Ovary (tissue), 9 donors: ENCODE measurements around the gene OVCA2. TPM values are rescaled to one million over a fixed set of nuclear protein-coding genes. Genes with fewer than 3 reads are reported as not detected.

Source experiments
- DNase-seq, 5 donors: peaks; one replicate each; pipeline ENCODE4 v3.0.0-alpha.2; 2019 to 2020
- H3K27ac ChIP-seq, 2 donors: fragments of 200-600 bp; one replicate each; pipeline versions ENCODE4 v1.5.1 to v1.8.0; 2019 to 2022
- H3K27me3 ChIP-seq: fragments of 200-600 bp; one replicate; pipeline ENCODE4 v1.8.0; 2022
- H3K36me3 ChIP-seq: fragments of 200-600 bp; sonication (generic); one replicate; pipeline ENCODE4 v1.5.1; 2019
- H3K4me1 ChIP-seq: one replicate; pipeline ENCODE4 v1.8.1; 2013; ENCODE audit warnings: mild to moderate bottlenecking, moderate library complexity; ENCODE audit not compliant: insufficient read depth
- H3K4me3 ChIP-seq: fragments of 200-600 bp; sonication (generic); one replicate; pipeline ENCODE4 v1.5.1; 2017
- H3K9me3 ChIP-seq, 2 donors: fragments of 200-600 bp in 1 of 2; sonication (generic) in 1 of 2; one replicate each; pipeline versions ENCODE4 v1.5.1 to v1.8.1; 2013 to 2019; ENCODE audit warnings: mild to moderate bottlenecking in 1 of 2, moderate library complexity in 1 of 2
- EP300 ChIP-seq: sonication (generic); formaldehyde crosslinking; IDR thresholded peaks from one replicate; pipeline ENCODE4 v1.6.1; 2017; ENCODE audit warnings: antibody characterized with exemption
- POLR2A ChIP-seq: fragments of 450-650 bp; IDR thresholded peaks from one replicate; pipeline ENCODE4 v1.6.1; 2017; ENCODE audit warnings: antibody characterized with exemption, mild to moderate bottlenecking, moderate library complexity
- WGBS, 3 donors: extraction: QIAGEN DNeasy Blood & Tissue Kit in 1 of 3; methylation state at CpG; one replicate each; pipeline versions ENCODE4 v1.1.5 to v1.1.7; 2013 to 2017; 5-methylcytosine and 5-hydroxymethylcytosine counted together
- intact Hi-C, 4 donors: fragments of 100-400 bp; cut with DNase I; formaldehyde crosslinking; loops; one replicate each; pipeline versions ENCODE4 v1.11.0 to v1.15.1; 2022 to 2023
- polyA plus RNA-seq, 2 donors: library from polyadenylated mRNA; stranded (reverse); fragments of 200-250 nt in 1 of 2; fragments of 350-450 nt in 1 of 2; fragmentation: Illumina TruSeq in 1 of 2; extraction: RNeasy Lipid Tissue Mini Kit (QIAGEN cat#74804) in 1 of 2; gene quantifications; one replicate each; pipeline ENCODE4 v1.2.3, GENCODE V29; 2013 to 2014
- total RNA-seq, 7 donors: library from RNA; depleted of rRNA in 2 of 7; stranded (reverse); fragments of >200 nt in 2 of 7; fragmentation: NEBNext Ultra II Directional in 3 of 7; extraction: Animal tissue kit (Norgen Biotek cat#: 25700) in 3 of 7; gene quantifications; one replicate each; pipeline versions ENCODE4 v1.1.0 to v1.2.4, GENCODE V29; 2016 to 2023
- TF ChIP-seq, protein P1 (sequence below), 3 donors: fragments of 450-650 bp in 2 of 3; fragments of 200-600 bp in 1 of 3; IDR thresholded peaks; one replicate each; pipeline versions ENCODE4 v1.5.1 to v1.8.0; 2016 to 2022; ENCODE audit warnings: antibody characterized with exemption in 3 of 3, mild to moderate bottlenecking in 1 of 3
- donor health status: DM: no; HTN: no; CAD: no; lungs with moderate emphysema.
- donor health status: DM: no; HTN: no; CAD: no.
- donor health status: Bipolar disorder and iron deficiency.
- donor health status: DM: yes; HTN: yes; CAD: no.
- donor health status: DM: no; HTN: no; CAD: no.
- donor health status: DM: yes; HTN: yes; CAD: no.

OVCA2 gene
- total and polyA plus RNA-seq, 9 donors: 13.2 to 28.3 (median 21.2) TPM

DNA sequence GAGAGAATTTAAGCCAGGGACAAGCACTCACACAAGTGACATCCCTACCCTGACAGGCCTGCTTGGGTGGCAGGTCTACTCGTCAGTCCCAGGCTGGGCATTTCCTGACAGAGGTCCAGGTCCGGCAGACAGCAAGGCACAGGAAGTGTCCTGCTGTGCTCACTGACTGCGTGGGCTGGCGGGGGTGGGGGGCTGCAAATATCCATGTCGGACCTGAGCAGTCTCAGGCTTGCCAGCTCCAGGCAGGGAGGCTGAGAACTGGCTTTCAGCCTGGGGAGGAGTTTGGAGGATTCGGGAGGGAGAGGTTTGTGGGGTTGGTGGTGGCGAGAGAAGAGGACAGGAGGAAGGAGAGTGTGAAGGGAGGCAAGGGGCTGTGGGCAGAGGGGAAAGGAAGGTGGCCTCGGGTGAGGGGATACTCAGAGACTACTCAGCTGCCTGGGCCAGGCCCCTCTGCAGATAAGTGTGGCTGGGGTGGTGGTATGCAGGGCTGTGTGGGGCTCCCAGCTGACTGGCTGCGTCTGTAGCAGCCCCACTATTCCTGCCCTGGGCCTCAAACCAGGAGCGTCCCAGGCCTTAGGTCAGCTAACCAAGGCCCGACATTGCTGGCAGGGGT is 20.9 kb downstream of the OVCA2 start:
- Histone ChIP-seq H3K27ac (peak overlapping the region; percentile 82 to 89), H3K9me3 (no peaks in the 10 kb centered on the region), H3K27me3 (no peaks in the 10 kb centered on the region), H3K4me1 (peaks cover 34% of the 10 kb centered on the region), H3K4me3 (no peak overlapping the region), H3K36me3 (no peaks in the 10 kb centered on the region)
- 14 to 18% (median 18%) methylated on average over 11 of the region's 11 CpGs for WGBS, 3 donors
- TF ChIP-seq POLR2A (no peak), EP300 (no peak)
- TF ChIP-seq, protein P1, sequence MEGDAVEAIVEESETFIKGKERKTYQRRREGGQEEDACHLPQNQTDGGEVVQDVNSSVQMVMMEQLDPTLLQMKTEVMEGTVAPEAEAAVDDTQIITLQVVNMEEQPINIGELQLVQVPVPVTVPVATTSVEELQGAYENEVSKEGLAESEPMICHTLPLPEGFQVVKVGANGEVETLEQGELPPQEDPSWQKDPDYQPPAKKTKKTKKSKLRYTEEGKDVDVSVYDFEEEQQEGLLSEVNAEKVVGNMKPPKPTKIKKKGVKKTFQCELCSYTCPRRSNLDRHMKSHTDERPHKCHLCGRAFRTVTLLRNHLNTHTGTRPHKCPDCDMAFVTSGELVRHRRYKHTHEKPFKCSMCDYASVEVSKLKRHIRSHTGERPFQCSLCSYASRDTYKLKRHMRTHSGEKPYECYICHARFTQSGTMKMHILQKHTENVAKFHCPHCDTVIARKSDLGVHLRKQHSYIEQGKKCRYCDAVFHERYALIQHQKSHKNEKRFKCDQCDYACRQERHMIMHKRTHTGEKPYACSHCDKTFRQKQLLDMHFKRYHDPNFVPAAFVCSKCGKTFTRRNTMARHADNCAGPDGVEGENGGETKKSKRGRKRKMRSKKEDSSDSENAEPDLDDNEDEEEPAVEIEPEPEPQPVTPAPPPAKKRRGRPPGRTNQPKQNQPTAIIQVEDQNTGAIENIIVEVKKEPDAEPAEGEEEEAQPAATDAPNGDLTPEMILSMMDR (IDR thresholded peaks at IDR 0.05): no peak
- intact Hi-C loops: no loop called here
- peak; percentile 50 to 73 (median 56) for DNase-seq

DNA sequence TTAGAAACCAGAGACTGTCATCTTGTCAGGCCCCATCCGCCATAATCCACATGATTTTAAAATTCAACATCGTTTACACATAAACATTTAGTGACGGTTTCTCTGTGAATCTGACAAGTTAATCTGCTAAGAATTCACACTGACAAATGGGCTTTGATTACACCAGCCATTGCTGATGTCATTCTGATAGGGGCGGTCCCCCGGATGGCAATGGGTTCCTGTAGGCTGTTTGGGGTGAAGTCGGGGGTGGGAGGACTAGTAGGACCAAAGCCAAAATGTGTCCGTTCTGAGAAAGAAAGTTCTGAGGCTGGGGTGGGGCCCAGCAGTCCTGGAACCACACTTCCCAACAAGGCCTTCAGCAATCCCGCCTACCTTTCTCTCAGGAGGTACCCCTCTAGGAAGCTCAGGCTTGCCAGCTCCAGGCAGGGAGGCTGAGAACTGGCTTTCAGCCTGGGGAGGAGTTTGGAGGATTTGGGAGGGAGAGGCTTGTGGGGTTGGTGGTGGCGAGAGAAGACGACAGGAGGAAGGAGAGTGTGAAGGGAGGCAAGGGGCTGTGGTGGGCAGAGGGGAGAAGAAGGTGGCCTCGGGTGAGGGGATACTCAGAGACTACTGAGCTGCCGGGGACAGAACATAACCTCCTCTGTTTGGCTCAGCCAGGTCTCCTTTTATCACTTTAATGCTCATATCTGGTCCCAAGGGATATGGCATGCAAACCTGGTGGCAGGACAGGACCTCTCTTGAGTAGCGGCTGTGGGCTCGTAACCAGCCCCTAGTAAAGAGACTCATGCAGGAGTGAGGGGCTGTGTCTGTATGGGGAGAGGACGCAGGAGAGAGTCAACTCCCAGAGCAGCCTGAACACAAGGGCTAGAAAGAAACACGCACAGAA is 21.7 kb downstream of the OVCA2 start:
- Histone ChIP-seq H3K4me1 (peaks cover 43% of the 10 kb centered on the region), H3K36me3 (no peaks in the 10 kb centered on the region), H3K27ac (peak overlapping the region; percentile 82 to 89), H3K9me3 (no peaks in the 10 kb centered on the region), H3K4me3 (no peak overlapping the region), H3K27me3 (no peaks in the 10 kb centered on the region)
- intact Hi-C loops: no loop called here
- DNase-seq: peak in 2 of 5 donors; percentile 28 to 62
- 51 to 60% (median 51%) methylated on average over 16 of the region's 16 CpGs for WGBS, 3 donors
- TF ChIP-seq EP300 (no peak), POLR2A (no peak)
- TF ChIP-seq, protein P1 (IDR thresholded peaks at IDR 0.05): no peak

DNA sequence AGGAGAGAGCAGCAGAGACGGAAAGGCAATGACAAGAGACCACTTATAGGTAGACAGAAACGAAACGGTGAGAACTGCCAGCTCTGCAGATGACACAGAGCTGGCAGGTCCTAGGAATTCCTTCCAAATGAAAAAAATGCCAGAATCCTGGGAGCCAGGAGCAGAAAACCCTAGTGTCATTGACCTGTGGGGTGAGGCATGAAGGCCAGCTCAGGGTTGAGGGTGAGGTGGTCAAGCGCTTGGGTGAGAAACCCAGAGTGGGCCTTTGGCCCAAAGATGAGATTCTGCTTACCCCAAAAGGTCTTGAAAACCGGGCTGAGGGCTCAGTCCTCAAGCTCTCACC is 22.3 kb downstream of the OVCA2 start:
- no peak for DNase-seq
- TF ChIP-seq, protein P1 (IDR thresholded peaks at IDR 0.05): no peak
- no peak for TF ChIP-seq POLR2A
- WGBS, 3 donors: 51 to 63% (median 61%) methylated on average over 5 of the region's 5 CpGs
- H3K4me1 ChIP-seq: peaks cover 47% of the 10 kb centered on the region
- no peaks in the 10 kb centered on the region for H3K9me3 ChIP-seq
- H3K27me3 ChIP-seq: no peaks in the 10 kb centered on the region
- H3K4me3 ChIP-seq: no peak overlapping the region
- intact Hi-C loops: no loop called here
- H3K27ac ChIP-seq: peak overlapping the region in 1 of 2 donors; percentile 89
- no peaks in the 10 kb centered on the region for H3K36me3 ChIP-seq

DNA sequence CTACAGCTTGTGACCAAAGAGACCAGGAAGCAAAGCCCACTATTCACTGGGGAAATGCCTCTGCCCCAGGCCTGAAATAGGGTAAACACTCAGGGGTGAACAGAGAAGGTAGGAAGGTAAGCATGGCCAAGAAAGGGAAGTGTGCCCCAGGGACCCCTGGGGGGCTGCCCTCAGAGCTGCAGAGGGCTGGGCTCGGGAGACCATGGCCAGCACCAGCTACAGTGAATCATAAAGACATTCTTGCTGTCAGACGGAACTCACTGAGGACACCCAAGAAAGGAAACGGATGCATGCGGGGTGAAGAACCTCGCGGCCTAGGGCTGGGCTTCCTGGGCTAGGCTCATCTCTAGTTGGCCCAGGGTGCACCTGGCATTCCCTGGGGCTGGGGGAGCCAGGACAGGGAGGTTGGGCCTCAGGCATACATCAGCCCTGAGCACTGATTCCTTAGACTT is 22.7 kb downstream of the OVCA2 start:
- Histone ChIP-seq H3K27me3 (no peaks in the 10 kb centered on the region), H3K9me3 (no peaks in the 10 kb centered on the region), H3K4me3 (no peak overlapping the region), H3K4me1 (peaks cover 47% of the 10 kb centered on the region), H3K27ac (peak overlapping the region; percentile 61 to 89), H3K36me3 (no peaks in the 10 kb centered on the region)
- WGBS, 3 donors: 70 to 77% (median 71%) methylated on average over 6 of the region's 6 CpGs
- TF ChIP-seq, protein P1 (IDR thresholded peaks at IDR 0.05): no peak
- TF ChIP-seq POLR2A: no peak
- DNase-seq: no peak
- intact Hi-C loops: no loop called here
